Upper lobe of left lung (tissue), 6 donors: ENCODE data around the gene HIBADH. TPM values are rescaled to one million over a fixed set of nuclear protein-coding genes. Genes with fewer than 3 reads are reported as not detected.
"Not testable (repeated sequence)": the region's sequence is repeated elsewhere in the genome, so short reads cannot be mapped to it uniquely, and the experiment has no call there.

Source experiments
- ATAC-seq, 2 donors: fragments of 200-7000 bp; cut with Tn5 transposase; one replicate each; pipeline ENCODE4 v1.9.1; 2022; ENCODE audit warnings: mild to moderate bottlenecking in 2 of 2, moderate library complexity in 2 of 2; ENCODE audit not compliant: low FRiP score in 2 of 2
- DNase-seq, 2 donors: peaks; one replicate each; pipeline ENCODE4 v3.0.0-alpha.2; 2019 to 2020
- H3K27ac ChIP-seq, 4 donors: fragments of 200-600 bp; sonication (generic); one replicate each; pipeline ENCODE4 v1.5.1; 2016 to 2019
- H3K27me3 ChIP-seq, 4 donors: fragments of 200-600 bp; sonication (generic); one replicate each; pipeline ENCODE4 v1.5.1; 2017 to 2019
- H3K36me3 ChIP-seq, 4 donors: fragments of 200-600 bp; sonication (generic); one replicate each; pipeline ENCODE4 v1.5.1; 2016 to 2019
- H3K4me1 ChIP-seq, 4 donors: fragments of 200-600 bp; sonication (generic); one replicate each; pipeline ENCODE4 v1.5.1; 2018 to 2019
- H3K4me3 ChIP-seq, 4 donors: fragments of 200-600 bp; sonication (generic); one replicate each; pipeline ENCODE4 v1.5.1; 2017 to 2019; ENCODE audit warnings: mild to moderate bottlenecking in 2 of 4, moderate library complexity in 1 of 4
- H3K9me3 ChIP-seq, 4 donors: fragments of 200-600 bp; sonication (generic); one replicate each; pipeline ENCODE4 v1.5.1; 2018 to 2019
- EP300 ChIP-seq, 4 donors: sonication (generic); formaldehyde crosslinking; IDR thresholded peaks; one replicate each; pipeline ENCODE4 v1.5.1; 2017; ENCODE audit warnings: antibody characterized with exemption in 4 of 4, control low read depth in 2 of 4
- POLR2A ChIP-seq, 4 donors: fragments of 450-650 bp; IDR thresholded peaks; one replicate each; pipeline ENCODE4 v1.5.1; 2016 to 2017; ENCODE audit warnings: antibody characterized with exemption in 4 of 4, mild to moderate bottlenecking in 2 of 4
- POLR2AphosphoS5 ChIP-seq, 2 donors: sonication (generic); formaldehyde crosslinking; IDR thresholded peaks; one replicate each; pipeline ENCODE4 v1.5.1; 2017; ENCODE audit warnings: antibody characterized with exemption in 2 of 2
- WGBS, 2 donors: methylation state at CpG; one replicate each; pipeline ENCODE4 v1.1.5; 2017 to 2018; 5-methylcytosine and 5-hydroxymethylcytosine counted together
- total RNA-seq, 6 donors: library from RNA; depleted of rRNA in 4 of 6; stranded (reverse); fragments of >200 nt in 4 of 6; gene quantifications; one replicate each; pipeline versions ENCODE4 v1.1.0 to v1.2.1, GENCODE V29; 2016 to 2021
- TF ChIP-seq, protein P1 (sequence below), 6 experiments: fragments of 450-650 bp in 4 of 6; fragments of 200-600 bp in 2 of 6; sonication (generic) in 2 of 6; IDR thresholded peaks; one replicate each; pipeline ENCODE4 v1.5.1; 2016 to 2019; ENCODE audit warnings: antibody characterized with exemption in 6 of 6
- donor health status: DM: no; HTN: no; CAD: no; lungs with moderate emphysema.
- donor health status: DM: no; HTN: yes; CAD: no; lungs with severe emphysema.

The HIBADH gene
- total RNA-seq, 6 donors from 2014 or later = 7.4 to 26.1 (median 21.8) TPM

DNA sequence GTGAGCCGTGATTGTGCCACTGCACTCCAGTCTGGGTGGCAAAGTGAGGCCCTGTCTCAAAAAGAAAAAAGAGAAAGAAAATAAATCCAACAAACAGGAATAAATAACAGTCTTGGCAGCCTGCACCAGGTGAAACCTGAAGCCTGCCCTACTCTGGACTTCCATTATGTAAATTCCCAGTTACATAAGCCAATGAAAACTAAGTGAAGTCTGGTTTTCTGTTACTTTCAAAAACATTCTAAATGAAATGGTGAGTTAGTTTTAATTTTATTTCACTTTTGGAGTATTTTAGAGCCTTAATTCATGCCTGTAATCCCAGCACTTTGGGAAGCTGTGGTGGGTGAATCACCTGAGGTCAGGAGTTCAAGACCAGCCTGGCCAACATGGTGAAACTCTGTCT lies 22.5 kb upstream of the HIBADH start:
- 92 to 100% methylated on average over 1 of the region's 1 CpG for WGBS, 2 donors
- no peak overlapping the region for H3K27ac ChIP-seq
- no peak for ATAC-seq

GRCh38 chr7:27684491-27684890 lies 21.8 kb upstream of the HIBADH start:
- Histone ChIP-seq H3K27me3 (no peaks in the 10 kb centered on the region), H3K9me3 (no peaks in the 10 kb centered on the region), H3K36me3 (no peaks in the 10 kb centered on the region), H3K4me1 (no peaks in the 10 kb centered on the region), H3K27ac (no peak overlapping the region), H3K4me3 (no peak overlapping the region)
- no peak for TF ChIP-seq EP300 (IDR thresholded peaks at IDR 0.05)
- no peak for TF ChIP-seq POLR2A (IDR thresholded peaks at IDR 0.05)
- TF ChIP-seq, protein P1, sequence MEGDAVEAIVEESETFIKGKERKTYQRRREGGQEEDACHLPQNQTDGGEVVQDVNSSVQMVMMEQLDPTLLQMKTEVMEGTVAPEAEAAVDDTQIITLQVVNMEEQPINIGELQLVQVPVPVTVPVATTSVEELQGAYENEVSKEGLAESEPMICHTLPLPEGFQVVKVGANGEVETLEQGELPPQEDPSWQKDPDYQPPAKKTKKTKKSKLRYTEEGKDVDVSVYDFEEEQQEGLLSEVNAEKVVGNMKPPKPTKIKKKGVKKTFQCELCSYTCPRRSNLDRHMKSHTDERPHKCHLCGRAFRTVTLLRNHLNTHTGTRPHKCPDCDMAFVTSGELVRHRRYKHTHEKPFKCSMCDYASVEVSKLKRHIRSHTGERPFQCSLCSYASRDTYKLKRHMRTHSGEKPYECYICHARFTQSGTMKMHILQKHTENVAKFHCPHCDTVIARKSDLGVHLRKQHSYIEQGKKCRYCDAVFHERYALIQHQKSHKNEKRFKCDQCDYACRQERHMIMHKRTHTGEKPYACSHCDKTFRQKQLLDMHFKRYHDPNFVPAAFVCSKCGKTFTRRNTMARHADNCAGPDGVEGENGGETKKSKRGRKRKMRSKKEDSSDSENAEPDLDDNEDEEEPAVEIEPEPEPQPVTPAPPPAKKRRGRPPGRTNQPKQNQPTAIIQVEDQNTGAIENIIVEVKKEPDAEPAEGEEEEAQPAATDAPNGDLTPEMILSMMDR (IDR thresholded peaks at IDR 0.05) = no peak
- no peak for TF ChIP-seq POLR2AphosphoS5 (IDR thresholded peaks at IDR 0.05)
- DNase-seq (no peak), ATAC-seq (no peak)
- 80 to 86% methylated on average over 4 of the region's 4 CpGs for WGBS, 2 donors

More for the DNA sequence above, 22.5 kb upstream of the HIBADH start:
- no peaks in the 10 kb centered on the region for H3K4me1 ChIP-seq
- TF ChIP-seq, protein P1 (IDR thresholded peaks at IDR 0.05) = no peak
- TF ChIP-seq POLR2AphosphoS5 (IDR thresholded peaks at IDR 0.05) (no peak), POLR2A (IDR thresholded peaks at IDR 0.05) (no peak), EP300 (IDR thresholded peaks at IDR 0.05) (no peak)
- H3K9me3 ChIP-seq = no peaks in the 10 kb centered on the region
- no peaks in the 10 kb centered on the region for H3K36me3 ChIP-seq
- no peak overlapping the region for H3K4me3 ChIP-seq
- H3K27me3 ChIP-seq = no peaks in the 10 kb centered on the region
- no peak for DNase-seq

- no peak for TF ChIP-seq POLR2A (IDR thresholded peaks at IDR 0.05)
- TF ChIP-seq POLR2AphosphoS5 (IDR thresholded peaks at IDR 0.05) = no peak
- TF ChIP-seq EP300 (IDR thresholded peaks at IDR 0.05) = no peak
- TF ChIP-seq, protein P1 (IDR thresholded peaks at IDR 0.05) = no peak
- no peaks in the 10 kb centered on the region for H3K4me1 ChIP-seq
- no peaks in the 10 kb centered on the region for H3K9me3 ChIP-seq
- no peak for ATAC-seq
- no peak for DNase-seq
- WGBS, 2 donors = 77 to 100% methylated on average over 1 of the region's 1 CpG
- no peak overlapping the region for H3K27ac ChIP-seq
- no peak overlapping the region for H3K4me3 ChIP-seq
- H3K36me3 ChIP-seq = no peaks in the 10 kb centered on the region
- no peaks in the 10 kb centered on the region for H3K27me3 ChIP-seq
Observed at GRCh38 chr7:27680610-27681009, 17.9 kb upstream of the HIBADH start.

DNA sequence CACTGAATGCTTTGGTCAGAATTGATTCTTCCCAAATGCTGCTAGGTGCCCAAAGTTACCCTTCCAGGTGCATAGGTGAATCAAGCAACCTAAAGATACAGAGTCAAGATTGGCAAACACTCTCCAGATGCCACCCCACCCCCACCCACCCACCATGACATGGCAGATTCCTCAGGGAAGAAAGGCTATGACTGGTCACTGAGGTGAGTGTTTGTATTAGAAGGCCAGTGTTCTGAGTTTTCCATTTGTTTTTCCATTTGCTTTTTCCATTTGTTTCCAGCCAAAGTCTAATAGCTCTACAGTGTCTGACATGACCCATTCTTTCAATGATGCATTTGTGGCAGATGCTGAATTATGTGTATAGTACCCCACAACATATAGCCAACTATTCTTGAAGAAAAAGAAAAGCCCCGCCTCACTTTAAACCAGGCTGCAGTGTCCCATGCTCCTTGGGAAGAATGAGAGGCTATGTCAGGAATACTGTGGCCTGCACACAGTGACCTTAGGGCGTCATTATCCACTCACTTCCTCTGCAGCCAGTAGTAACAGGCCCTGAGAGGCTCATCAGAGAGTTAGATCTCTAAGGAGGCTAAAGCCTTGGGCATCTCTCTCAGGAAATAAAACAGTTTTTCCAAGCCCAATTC lies 16.1 kb upstream of the HIBADH start:
- Histone ChIP-seq H3K9me3 (no peaks in the 10 kb centered on the region), H3K4me1 (no peaks in the 10 kb centered on the region), H3K27me3 (no peaks in the 10 kb centered on the region), H3K36me3 (no peaks in the 10 kb centered on the region), H3K27ac (peak overlapping the region in 2 of 4 donors; percentile 14 to 27), H3K4me3 (no peak overlapping the region)
- no peak for DNase-seq
- no peak for TF ChIP-seq EP300 (IDR thresholded peaks at IDR 0.05)
- no peak for TF ChIP-seq POLR2A (IDR thresholded peaks at IDR 0.05)
- WGBS, 2 donors = 84% methylated on average over 2 of the region's 2 CpGs
- ATAC-seq = no peak

- Histone ChIP-seq H3K4me3 (no peak overlapping the region), H3K9me3 (no peaks in the 10 kb centered on the region), H3K4me1 (no peaks in the 10 kb centered on the region), H3K27ac (peak overlapping the region in 2 of 4 donors; percentile 14 to 27), H3K27me3 (no peaks in the 10 kb centered on the region), H3K36me3 (no peaks in the 10 kb centered on the region)
- ATAC-seq (peak; percentile 59 to 96), DNase-seq (no peak)
- 65 to 83% methylated on average over 3 of the region's 3 CpGs for WGBS, 2 donors
- TF ChIP-seq EP300 (IDR thresholded peaks at IDR 0.05) (no peak), POLR2AphosphoS5 (IDR thresholded peaks at IDR 0.05) (no peak), POLR2A (IDR thresholded peaks at IDR 0.05) (no peak)
- TF ChIP-seq, protein P1 (IDR thresholded peaks at IDR 0.05) = no peak
Observed at GRCh38 chr7:27677912-27678612, 15.4 kb upstream of the HIBADH start.

DNA sequence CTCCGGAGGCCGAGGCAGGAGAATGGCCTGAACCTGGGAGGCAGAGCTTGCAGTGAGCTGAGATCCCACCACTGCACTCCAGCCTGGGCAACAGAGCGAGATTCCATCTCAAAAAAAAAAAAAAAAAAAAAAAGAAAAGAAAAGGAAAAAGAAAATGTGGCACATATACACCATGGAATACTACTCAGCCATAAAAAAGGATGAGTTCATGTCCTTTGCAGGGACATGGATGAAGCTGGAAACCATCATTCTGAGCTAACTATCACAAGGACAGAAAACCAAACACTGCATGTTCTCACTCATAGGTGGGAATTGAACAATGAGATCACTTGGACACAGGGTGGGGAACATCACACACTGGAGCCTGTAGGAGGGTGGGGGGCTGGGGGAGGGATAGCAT lies 11.4 kb upstream of the HIBADH start:
- H3K9me3 ChIP-seq, ATAC-seq: not testable (repeated sequence)
- WGBS, 2 donors = 92 to 100% methylated on average over 3 of the region's 3 CpGs

More for the DNA sequence above, 11.4 kb upstream of the HIBADH start:
- H3K4me1 ChIP-seq, H3K36me3 ChIP-seq, H3K27me3 ChIP-seq, DNase-seq, H3K4me3 ChIP-seq, H3K27ac ChIP-seq: not testable (repeated sequence)
